Epithelial cell of esophagus (primary cell): ENCODE results near the gene MBD3L5.
"Not testable (repeated sequence)": the region's sequence is repeated elsewhere in the genome, so short reads cannot be mapped to it uniquely, and the experiment has no call there.

Experiments
- DNase-seq: peaks from one replicate; pipeline ENCODE4 v3.0.0; 2010; ENCODE audit warnings: low read depth
- H3K4me3 ChIP-seq: 2 replicates; pipeline ENCODE4 v1.5.1; 2011; ENCODE audit warnings: mild to moderate bottlenecking, low read length, control low read depth
- CTCF ChIP-seq: IDR thresholded peaks from 2 replicates; pipeline ENCODE4 v1.5.1; 2011; ENCODE audit warnings: low read depth, mild to moderate bottlenecking, low read length, control low read depth, inconsistent platforms; ENCODE audit not compliant: insufficient read depth; ENCODE audit errors: missing control alignments

The MBD3L5 gene

DNA sequence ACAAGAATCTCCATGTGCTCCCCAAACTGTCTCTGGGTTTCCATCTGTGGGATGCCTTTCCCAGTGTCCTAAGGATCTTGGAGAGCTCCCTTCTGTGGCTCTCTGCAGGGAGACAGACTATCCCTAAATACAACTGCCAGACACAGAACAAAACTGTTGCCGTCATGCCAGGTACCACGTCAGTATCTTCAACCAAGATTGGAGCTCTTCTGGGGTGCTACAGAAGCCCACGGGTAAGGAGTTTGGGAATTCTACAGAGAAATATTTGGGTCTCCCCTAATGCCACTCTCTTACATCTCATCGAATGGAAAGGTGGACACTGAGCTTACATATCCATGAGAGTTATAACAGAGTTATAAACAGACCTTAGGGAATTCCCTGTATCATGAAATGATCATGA is 33.0 kb downstream of the MBD3L5 start:
- DNase-seq = no peak

DNA sequence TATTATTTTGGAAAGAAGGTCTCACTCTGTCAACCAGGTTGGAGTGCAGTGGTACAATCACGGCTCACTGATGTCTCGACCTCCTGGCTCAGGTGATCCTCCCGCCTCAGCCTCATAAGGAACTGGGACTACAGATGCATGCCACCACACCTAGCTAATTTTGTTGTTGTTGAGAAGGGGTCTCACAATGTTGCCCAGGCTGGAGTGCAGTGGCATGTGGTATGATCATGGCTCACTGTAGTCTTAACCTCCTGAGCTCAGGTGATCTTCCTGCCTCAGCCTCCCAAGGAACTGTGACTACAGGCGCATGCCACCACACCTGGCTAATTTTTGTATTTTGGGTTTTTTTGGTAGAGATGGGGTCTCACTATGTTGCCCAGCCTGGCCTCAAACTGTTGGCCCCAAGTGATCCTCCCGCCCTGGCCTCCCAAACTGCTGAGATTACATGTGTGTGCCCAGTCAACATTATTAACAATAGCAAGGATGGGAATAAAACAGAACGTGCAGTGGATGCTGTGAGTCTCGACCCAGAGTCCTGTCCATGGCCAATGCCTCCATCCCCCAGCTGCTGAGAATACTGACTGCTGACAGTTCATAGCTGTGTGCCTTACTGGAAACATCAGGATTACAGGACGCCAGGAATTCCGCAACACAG is 33.5 kb downstream of the MBD3L5 start:
- no peak for DNase-seq
- TF ChIP-seq CTCF = no peak

More for the DNA sequence above, 33.0 kb downstream of the MBD3L5 start:
- no peak overlapping the region for H3K4me3 ChIP-seq
- no peak for TF ChIP-seq CTCF

DNA sequence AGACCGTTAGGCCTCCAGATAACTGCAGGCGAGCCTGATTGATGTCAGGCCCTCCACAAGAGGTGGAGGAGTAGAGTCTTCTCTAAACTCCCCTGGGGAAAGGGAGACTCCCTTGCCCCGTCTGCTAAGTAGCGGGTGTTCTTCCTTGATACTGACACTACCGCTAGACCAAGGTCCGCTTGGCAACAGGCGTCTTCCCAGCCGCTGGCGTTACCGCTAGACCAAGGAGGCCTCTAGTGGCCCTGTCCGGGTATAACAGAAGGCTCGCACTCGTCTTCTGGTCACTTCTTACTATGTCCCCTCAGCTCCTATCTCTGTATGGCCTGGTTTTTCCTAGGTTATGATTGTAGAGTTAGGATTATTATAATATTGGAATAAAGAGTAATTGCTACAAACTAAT is 36.7 kb downstream of the MBD3L5 start:
- TF ChIP-seq CTCF = peak; percentile 33
- not testable (repeated sequence) for H3K4me3 ChIP-seq
- peak; percentile 22 for DNase-seq

More for the DNA sequence above, 33.5 kb downstream of the MBD3L5 start:
- H3K4me3 ChIP-seq = no peak overlapping the region

DNA sequence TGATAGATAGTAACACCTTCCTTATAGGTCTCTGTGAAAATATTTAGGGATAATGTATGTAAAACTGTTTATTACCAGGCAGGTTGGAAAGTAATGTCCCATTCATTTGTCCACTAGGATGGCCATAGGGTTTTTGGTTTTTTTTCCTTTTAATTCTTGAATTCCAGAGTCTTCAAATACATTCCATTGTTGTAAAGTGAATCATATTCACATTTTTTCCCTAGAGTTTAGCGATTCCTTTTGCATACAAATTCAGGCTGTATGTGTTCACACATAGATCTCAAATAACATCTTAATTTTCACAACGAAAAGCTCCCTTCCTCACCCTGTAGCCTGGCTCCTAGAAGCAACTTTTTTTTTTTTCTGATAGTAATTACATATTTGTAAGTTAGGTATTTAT is 37.3 kb downstream of the MBD3L5 start:
- no peak overlapping the region for H3K4me3 ChIP-seq
- DNase-seq = no peak
- TF ChIP-seq CTCF = no peak

DNA sequence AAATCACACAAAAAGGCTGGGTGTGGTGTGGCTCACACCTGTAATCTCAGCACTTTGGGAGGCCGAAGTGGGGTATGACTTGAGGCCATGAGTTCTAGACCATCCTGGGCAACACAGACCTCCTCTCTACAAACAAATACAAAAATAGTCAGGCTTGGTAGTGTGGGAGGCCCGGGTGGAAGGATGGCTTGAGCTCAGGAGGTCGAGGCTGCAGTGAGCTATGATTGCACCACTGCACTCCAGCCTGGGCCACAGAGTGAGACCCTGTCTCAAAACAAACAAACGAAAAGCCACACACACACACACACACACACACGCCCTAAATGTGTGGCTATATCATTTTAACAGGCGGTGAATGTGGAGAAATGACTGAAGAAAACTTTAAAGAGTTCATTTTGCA is 38.2 kb downstream of the MBD3L5 start:
- peak overlapping the region; percentile 16 for H3K4me3 ChIP-seq
- TF ChIP-seq CTCF = no peak
- no peak for DNase-seq

GRCh38 chr19:7069042-7069903 is 38.9 kb downstream of the MBD3L5 start, which contains the start of gene ZNF557:
TSS of gene ZNF557 (plus strand) at chr19:7069703. CDS start at chr19:7075075, 5,372 bp downstream.
- DNase-seq = peak; percentile 99
- TF ChIP-seq CTCF = no peak
- peak within 1 kb of the TSS; percentile 93 for H3K4me3 ChIP-seq
